A549 (cell line): Measurements from ENCODE around the gene DISP2. TPM values are rescaled to one million over a fixed set of nuclear protein-coding genes. Genes with fewer than 3 reads are reported as not detected.

Source experiments
- ATAC-seq, 2 experiments: fragments of 200-7000 bp in 1 of 2; fragments of >200 bp in 1 of 2; cut with Nextera tagmentation in 1 of 2; cut with Tn5 transposase in 1 of 2; 3 replicates each; pipeline versions ENCODE4 v1.8.0 to v1.9.1; 2018 to 2020; ENCODE audit warnings: mild to moderate bottlenecking in 1 of 2, moderate library complexity in 1 of 2
- CTCF ChIA-PET: fragments of 300-600 bp; sonication (Branson Sonifier 250); formaldehyde crosslinking; extraction: SDS; loops from one replicate; lab custom pipeline; 2021; ENCODE audit warnings: antibody characterized with exemption, inconsistent platforms; lab: Yijun Ruan, JAX
- POLR2A ChIA-PET: fragments of 350-600 bp; formaldehyde crosslinking; extraction: SDS; loops from one replicate; lab custom pipeline; 2021; ENCODE audit warnings: antibody characterized with exemption, inconsistent platforms; lab: Yijun Ruan, JAX
- DNase-seq, 2 experiments: peaks; one replicate each; pipeline versions ENCODE4 v3.0.0 to v3.0.0-alpha.2; 2011 to 2016; ENCODE audit warnings: low read depth in 1 of 2, low spot score in 1 of 2
- FAIRE-seq: peaks from 2 replicates; lab custom pipeline; 2011; peaks lifted over from hg19 to GRCh38; lab: Jason Lieb, UNC
- H3K27ac ChIP-seq, 2 experiments: fragments of >200 bp; sonication (Bioruptor Twin); formaldehyde crosslinking; 3 replicates each; pipeline ENCODE4 v1.5.1; 2016 to 2017
- H3K4me1 ChIP-seq: fragments of >200 bp; sonication (Bioruptor Twin); formaldehyde crosslinking; 3 replicates; pipeline ENCODE4 v1.6.1; 2016
- H3K4me2 ChIP-seq: fragments of >200 bp; sonication (Bioruptor Twin); formaldehyde crosslinking; 3 replicates; pipeline ENCODE4 v1.6.1; 2016
- H3K4me3 ChIP-seq: fragments of >200 bp; sonication (Bioruptor Twin); formaldehyde crosslinking; 3 replicates; pipeline ENCODE4 v1.5.1; 2016
- H3K9me3 ChIP-seq: fragments of >200 bp; sonication (Bioruptor Twin); formaldehyde crosslinking; 3 replicates; pipeline ENCODE4 v1.6.1; 2016
- CHD4 ChIP-seq: fragments of 200-600 bp; sonication (generic); IDR thresholded peaks from 2 replicates; pipeline ENCODE4 v1.6.1; 2016; ENCODE audit warnings: antibody characterized with exemption, mild to moderate bottlenecking, borderline replicate concordance
- EP300 ChIP-seq, 2 experiments: fragments of >200 bp; sonication (Bioruptor Twin); formaldehyde crosslinking; IDR thresholded peaks; 2 replicates in 1 of 2; 3 replicates in 1 of 2; pipeline ENCODE4 v1.6.1; 2016 to 2017
- ESRRA ChIP-seq: fragments of 150-350 bp; IDR thresholded peaks from 2 replicates; pipeline ENCODE4 v1.6.1; 2014; ENCODE audit warnings: mild to moderate bottlenecking, low read length, borderline replicate concordance
- FOSB ChIP-seq: fragments of 250-450 bp; sonication (Bioruptor Pico); IDR thresholded peaks from 2 replicates; pipeline ENCODE4 v1.5.0; 2020; ENCODE audit warnings: mild to moderate bottlenecking, moderate library complexity
- FOSL2 ChIP-seq, 2 experiments: fragments of 450-650 bp in 1 of 2; fragments of >200 bp in 1 of 2; sonication (Bioruptor Twin) in 1 of 2; formaldehyde crosslinking; IDR thresholded peaks; 2 replicates each; pipeline versions ENCODE4 v1.5.0 to v1.6.1; 2016 to 2020; ENCODE audit warnings: mild to moderate bottlenecking in 1 of 2, moderate library complexity in 1 of 2
- HEYL ChIP-seq: fragments of 250-450 bp; sonication (Bioruptor Pico); IDR thresholded peaks from 2 replicates; pipeline ENCODE4 v1.8.0; 2021; ENCODE audit warnings: mild to moderate bottlenecking, moderate library complexity
- HOXA7 ChIP-seq: fragments of 250-450 bp; sonication (Bioruptor Pico); IDR thresholded peaks from 2 replicates; pipeline ENCODE4 v1.5.0; 2020; ENCODE audit warnings: mild to moderate bottlenecking, moderate library complexity
- HOXB13 ChIP-seq: fragments of 250-450 bp; sonication (Bioruptor Pico); IDR thresholded peaks from 2 replicates; pipeline ENCODE4 v1.5.0; 2020; ENCODE audit warnings: low read depth, mild to moderate bottlenecking, moderate library complexity
- KDM5A ChIP-seq: fragments of 200-600 bp; sonication (generic); IDR thresholded peaks from 2 replicates; pipeline ENCODE4 v1.6.1; 2016; ENCODE audit warnings: antibody characterized with exemption, mild to moderate bottlenecking
- MAFK ChIP-seq: fragments of 450-650 bp; IDR thresholded peaks from 2 replicates; pipeline ENCODE4 v1.6.1; 2014; ENCODE audit not compliant: partially characterized antibody
- MAZ ChIP-seq: fragments of 150-350 bp; IDR thresholded peaks from 2 replicates; pipeline ENCODE4 v1.6.1; 2014; ENCODE audit warnings: antibody characterized with exemption, low read depth, low read length, borderline replicate concordance
- NFE2L2 ChIP-seq: fragments of 150-350 bp; conservative IDR thresholded peaks from 2 replicates; pipeline ENCODE4 v1.6.1; 2014; ENCODE audit warnings: low read length
- PHF8 ChIP-seq: fragments of 200-600 bp; sonication (generic); IDR thresholded peaks from 2 replicates; pipeline ENCODE4 v1.6.1; 2016; ENCODE audit warnings: low read depth, mild to moderate bottlenecking, antibody characterized with exemption, moderate library complexity, borderline replicate concordance
- POLR2AphosphoS2 ChIP-seq: conservative IDR thresholded peaks from 2 replicates; pipeline ENCODE4 v1.6.1; 2012; ENCODE audit warnings: low read length, improper control_type of control experiment, inconsistent platforms
- RAD21 ChIP-seq, 2 experiments: fragments of >200 bp in 1 of 2; sonication (Bioruptor Twin) in 1 of 2; formaldehyde crosslinking in 1 of 2; IDR thresholded peaks in 1 of 2; conservative IDR thresholded peaks in 1 of 2; 2 replicates in 1 of 2; 3 replicates in 1 of 2; pipeline ENCODE4 v1.6.1; 2012 to 2018; ENCODE audit warnings: inconsistent platforms in 1 of 2
- RCOR1 ChIP-seq: fragments of 150-350 bp; IDR thresholded peaks from 2 replicates; pipeline ENCODE4 v1.6.1; 2014; ENCODE audit warnings: antibody characterized with exemption, low read length, low read depth
- RNF2 ChIP-seq: fragments of 200-600 bp; sonication (generic); IDR thresholded peaks from 2 replicates; pipeline ENCODE4 v1.6.1; 2016; ENCODE audit warnings: low read depth, mild to moderate bottlenecking, antibody characterized with exemption, moderate library complexity, borderline replicate concordance
- TP53 ChIP-seq: fragments of 250-450 bp; sonication (Bioruptor Pico); IDR thresholded peaks from 2 replicates; pipeline ENCODE4 v1.5.0; 2021; ENCODE audit warnings: mild to moderate bottlenecking, moderate library complexity
- ZC3H11A ChIP-seq: fragments of 450-650 bp; IDR thresholded peaks from 2 replicates; pipeline ENCODE4 v1.6.1; 2014; ENCODE audit warnings: antibody characterized with exemption, mild to moderate bottlenecking
- WGBS: methylation state at CpG from one replicate; pipeline ENCODE4 v1.1.6; 2017; ENCODE audit errors: missing lambda C conversion rate; 5-methylcytosine and 5-hydroxymethylcytosine counted together
- polyA plus RNA-seq, 4 experiments: library from polyadenylated mRNA; depleted of rRNA in 3 of 4; stranded (reverse); fragments of >200 nt; fragmentation: RNase III in 1 of 4; extraction: RNeasy Plus Mini Kit Qiagen cat#74134 plus additional on column Dnase treatment in 1 of 4; gene quantifications; 2 replicates in 3 of 4; 3 replicates in 1 of 4; pipeline ENCODE4 v1.2.3, GENCODE V29; 2011 to 2017
- TF ChIP-seq, protein P1 (sequence below): fragments of >200 bp; sonication (Bioruptor Twin); formaldehyde crosslinking; IDR thresholded peaks from 3 replicates; pipeline ENCODE4 v1.5.1; 2016
- TF ChIP-seq, protein P2 (sequence below): IDR thresholded peaks from 2 replicates; pipeline ENCODE4 v1.6.1; 2012
- TF ChIP-seq, protein P3 (sequence below): fragments of 450-650 bp; IDR thresholded peaks from 2 replicates; pipeline ENCODE4 v1.6.1; 2014; ENCODE audit warnings: antibody characterized with exemption
- TF ChIP-seq, protein P4 (sequence below): fragments of >200 bp; sonication (Bioruptor Twin); formaldehyde crosslinking; IDR thresholded peaks from 2 replicates; pipeline ENCODE4 v1.6.1; 2016

The DISP2 gene
- polyA plus RNA-seq, 2 of the 4 experiments (the other 2 are of a cell fraction), result 0.26 to 0.56 TPM

DNA sequence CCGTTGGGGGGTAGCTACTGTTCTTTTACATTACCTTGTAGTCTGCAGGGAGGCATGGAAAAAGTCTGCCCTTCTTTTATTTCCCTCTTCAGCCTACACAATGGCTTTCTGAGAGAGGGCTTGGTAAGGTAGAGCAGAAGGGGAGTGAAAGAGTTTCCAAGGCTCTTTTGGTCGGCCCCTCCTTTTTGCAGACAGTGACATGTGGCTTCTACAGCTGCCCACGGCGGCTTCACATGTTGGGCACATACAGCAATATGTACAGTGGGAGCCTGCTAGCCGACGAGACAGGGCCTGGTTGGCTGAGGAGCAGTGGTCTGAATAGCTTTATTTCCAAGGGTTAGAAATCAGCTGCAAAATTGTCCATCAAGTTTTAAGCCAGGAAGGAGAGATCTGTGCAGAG is 30.6 kb upstream of the DISP2 start (continued):
- TF ChIP-seq, protein P1, sequence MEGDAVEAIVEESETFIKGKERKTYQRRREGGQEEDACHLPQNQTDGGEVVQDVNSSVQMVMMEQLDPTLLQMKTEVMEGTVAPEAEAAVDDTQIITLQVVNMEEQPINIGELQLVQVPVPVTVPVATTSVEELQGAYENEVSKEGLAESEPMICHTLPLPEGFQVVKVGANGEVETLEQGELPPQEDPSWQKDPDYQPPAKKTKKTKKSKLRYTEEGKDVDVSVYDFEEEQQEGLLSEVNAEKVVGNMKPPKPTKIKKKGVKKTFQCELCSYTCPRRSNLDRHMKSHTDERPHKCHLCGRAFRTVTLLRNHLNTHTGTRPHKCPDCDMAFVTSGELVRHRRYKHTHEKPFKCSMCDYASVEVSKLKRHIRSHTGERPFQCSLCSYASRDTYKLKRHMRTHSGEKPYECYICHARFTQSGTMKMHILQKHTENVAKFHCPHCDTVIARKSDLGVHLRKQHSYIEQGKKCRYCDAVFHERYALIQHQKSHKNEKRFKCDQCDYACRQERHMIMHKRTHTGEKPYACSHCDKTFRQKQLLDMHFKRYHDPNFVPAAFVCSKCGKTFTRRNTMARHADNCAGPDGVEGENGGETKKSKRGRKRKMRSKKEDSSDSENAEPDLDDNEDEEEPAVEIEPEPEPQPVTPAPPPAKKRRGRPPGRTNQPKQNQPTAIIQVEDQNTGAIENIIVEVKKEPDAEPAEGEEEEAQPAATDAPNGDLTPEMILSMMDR, result no peak
- TF ChIP-seq EP300 (IDR thresholded peaks at IDR 0.05) (no peak), MAZ (no peak), FOSL2 (IDR thresholded peaks at IDR 0.05) (no peak), FOSL2 (CRISPR knock-in tag; IDR thresholded peaks at IDR 0.05) (no peak), RAD21 (conservative IDR thresholded peaks at IDR 0.05 in 1 of 2, IDR thresholded peaks at IDR 0.05 in 1 of 2) (no peak), ESRRA (no peak)

DNA sequence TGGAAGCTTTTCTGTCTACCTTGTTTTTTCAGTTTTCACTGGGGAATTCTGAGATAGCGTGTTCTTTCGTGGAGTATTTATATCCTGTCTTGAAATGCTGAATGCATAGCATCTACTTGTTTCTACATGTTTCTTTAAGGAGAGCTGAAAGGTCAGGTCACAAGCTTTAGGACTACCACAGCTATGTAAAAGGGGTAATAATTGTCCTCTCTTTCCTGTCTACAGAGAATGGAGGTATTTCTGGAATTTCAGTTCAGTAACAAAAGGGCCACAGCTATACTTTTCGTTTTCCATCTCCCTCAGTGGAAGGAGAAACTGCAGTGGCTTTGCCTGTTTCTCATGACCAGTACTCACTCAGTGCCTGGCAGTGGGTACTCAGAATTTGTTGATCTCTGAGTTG is 29.8 kb upstream of the DISP2 start:
- Histone ChIP-seq H3K4me1 (peaks cover 6% of the 10 kb centered on the region; the same call in 1 of the 3 replicates), H3K4me2 (no peak overlapping the region), H3K4me3 (no peak overlapping the region), H3K9me3 (no peaks in the 10 kb centered on the region), H3K27ac (no peak overlapping the region)
- ATAC-seq (no peak), DNase-seq (no peak), FAIRE-seq (no peak)
- TF ChIP-seq, protein P2, sequence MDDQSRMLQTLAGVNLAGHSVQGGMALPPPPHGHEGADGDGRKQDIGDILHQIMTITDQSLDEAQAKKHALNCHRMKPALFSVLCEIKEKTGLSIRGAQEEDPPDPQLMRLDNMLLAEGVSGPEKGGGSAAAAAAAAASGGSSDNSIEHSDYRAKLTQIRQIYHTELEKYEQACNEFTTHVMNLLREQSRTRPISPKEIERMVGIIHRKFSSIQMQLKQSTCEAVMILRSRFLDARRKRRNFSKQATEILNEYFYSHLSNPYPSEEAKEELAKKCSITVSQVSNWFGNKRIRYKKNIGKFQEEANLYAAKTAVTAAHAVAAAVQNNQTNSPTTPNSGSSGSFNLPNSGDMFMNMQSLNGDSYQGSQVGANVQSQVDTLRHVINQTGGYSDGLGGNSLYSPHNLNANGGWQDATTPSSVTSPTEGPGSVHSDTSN, result no peak
- TF ChIP-seq HOXB13 (CRISPR knock-in tag) (no peak), TP53 (CRISPR knock-in tag) (no peak), KDM5A (no peak), ZC3H11A (no peak), NFE2L2 (no peak), HEYL (CRISPR knock-in tag) (no peak), FOSB (CRISPR knock-in tag) (no peak), RCOR1 (no peak), RNF2 (no peak), PHF8 (no peak), POLR2AphosphoS2 (no peak), MAFK (no peak), HOXA7 (no peak), CHD4 (no peak)
- TF ChIP-seq, protein P3, sequence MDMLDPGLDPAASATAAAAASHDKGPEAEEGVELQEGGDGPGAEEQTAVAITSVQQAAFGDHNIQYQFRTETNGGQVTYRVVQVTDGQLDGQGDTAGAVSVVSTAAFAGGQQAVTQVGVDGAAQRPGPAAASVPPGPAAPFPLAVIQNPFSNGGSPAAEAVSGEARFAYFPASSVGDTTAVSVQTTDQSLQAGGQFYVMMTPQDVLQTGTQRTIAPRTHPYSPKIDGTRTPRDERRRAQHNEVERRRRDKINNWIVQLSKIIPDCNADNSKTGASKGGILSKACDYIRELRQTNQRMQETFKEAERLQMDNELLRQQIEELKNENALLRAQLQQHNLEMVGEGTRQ, result no peak
- TF ChIP-seq, protein P4, sequence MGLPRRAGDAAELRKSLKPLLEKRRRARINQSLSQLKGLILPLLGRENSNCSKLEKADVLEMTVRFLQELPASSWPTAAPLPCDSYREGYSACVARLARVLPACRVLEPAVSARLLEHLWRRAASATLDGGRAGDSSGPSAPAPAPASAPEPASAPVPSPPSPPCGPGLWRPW, result no peak
- ChIA-PET CTCF (interaction anchor here (0.9 to 6.7 kb wide), 10 partner anchors 9 to 110 kb away, joined by 3 to 91 read pairs (median 6); partner anchors contain the start of gene CCDC9B), POLR2A (interaction anchor here (2.4 to 4.6 kb wide), 2 partner anchors 10 to 12 kb away, joined by 8 to 20 read pairs; partner anchors contain the start of gene CCDC9B)
- 85% methylated on average over 3 of the region's 3 CpGs for WGBS
